Measurements from ENCODE around the gene FADS6. TPM values are rescaled to one million over a fixed set of nuclear protein-coding genes. Genes with fewer than 3 reads are reported as not detected.

The FADS6 gene
- total RNA-seq, 1 experiment from 2014 or later, result not detected

DNA sequence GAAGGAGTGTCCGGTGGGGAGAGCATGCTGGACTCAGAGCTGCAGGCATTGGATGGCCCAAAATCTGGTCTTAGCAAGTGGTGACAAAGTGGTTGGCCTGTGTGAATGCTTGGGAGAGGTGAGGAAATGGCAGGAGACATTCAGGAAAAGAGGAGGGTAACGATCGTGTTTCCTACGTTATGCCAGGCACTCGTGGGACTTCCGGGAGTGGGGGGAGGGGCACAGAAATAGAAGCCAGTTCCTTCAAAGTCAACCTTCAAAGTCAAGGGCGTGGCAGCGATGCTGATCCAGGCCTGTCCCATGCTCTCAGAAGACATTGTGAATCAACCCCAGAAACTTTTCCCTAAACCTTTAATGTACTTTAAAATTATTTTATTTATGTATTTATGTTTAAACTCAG lies 46.1 kb upstream of the FADS6 start:
- Histone ChIP-seq H3F3A (ENCODE audit: low read length, unreplicated experiment) (no peaks in the 10 kb centered on the region), H3K27me3 (ENCODE audit: low read length) (peaks cover 31% of the 10 kb centered on the region), H3K4me3 (ENCODE audit: low read length) (no peak overlapping the region), H3K9ac (ENCODE audit: low read length) (no peak overlapping the region), H3K36me3 (ENCODE audit: low read depth, low read length) (no peaks in the 10 kb centered on the region), H3K9me3 (ENCODE audit: low read length) (no peaks in the 10 kb centered on the region), H3K27ac (ENCODE audit: low read length) (no peak overlapping the region), H3K4me1 (ENCODE audit: insufficient read depth, low read length) (peaks cover 17% of the 10 kb centered on the region), H3K9me2 (replicated peaks; ENCODE audit: low read length) (no peaks in the 10 kb centered on the region), H2AFZ (ENCODE audit: low read length) (no peak overlapping the region), H4K20me1 (ENCODE audit: low read length) (no peaks in the 10 kb centered on the region), H3K79me2 (ENCODE audit: low read length) (no peaks in the 10 kb centered on the region), H3K4me2 (ENCODE audit: low read length) (no peak overlapping the region)
- ATAC-seq (no peak), DNase-seq (no peak)
- CTCF ChIA-PET, result no interaction called here
- no TSS peak for BruUV-seq (replicated peaks)
- intact Hi-C loops (cut with micrococcal nuclease), result no loop called here
- POLR2A ChIA-PET (ENCODE audit: unreplicated experiment), result no interaction called here
- no peak for TF ChIP-seq CTCF (conservative IDR thresholded peaks at IDR 0.05; ENCODE audit: low read depth, low read length)
- no peak for TF ChIP-seq EZH2 (IDR thresholded peaks at IDR 0.05; ENCODE audit: low read length, unreplicated experiment)
- no peak for TF ChIP-seq EZH2phosphoT487 (IDR thresholded peaks at IDR 0.05; ENCODE audit: borderline replicate concordance, low read length)

GRCh38 chr17:74938194-74938950 lies 44.9 kb upstream of the FADS6 start:
- no peaks in the 10 kb centered on the region for H4K20me1 ChIP-seq (ENCODE audit: low read length)
- TF ChIP-seq CTCF (conservative IDR thresholded peaks at IDR 0.05; ENCODE audit: low read depth, low read length) (no peak), EZH2phosphoT487 (IDR thresholded peaks at IDR 0.05; ENCODE audit: borderline replicate concordance, low read length) (no peak), EZH2 (IDR thresholded peaks at IDR 0.05; ENCODE audit: low read length, unreplicated experiment) (no peak)
- H3K9me3 ChIP-seq (ENCODE audit: low read length), result no peaks in the 10 kb centered on the region
- no peak overlapping the region for H2AFZ ChIP-seq (ENCODE audit: low read length)
- H3K4me3 ChIP-seq (ENCODE audit: low read length), result no peak overlapping the region
- ChIA-PET POLR2A (ENCODE audit: unreplicated experiment) (interaction anchor here (0.6 kb wide), 1 partner anchor 72 kb away, joined by 3 read pairs; no protein-coding TSS in a partner anchor), CTCF (interaction anchor here (0.6 kb wide), 1 partner anchor 65 kb away, joined by 3 read pairs; no protein-coding TSS in a partner anchor)
- no peaks in the 10 kb centered on the region for H3K9me2 ChIP-seq (replicated peaks; ENCODE audit: low read length)
- H3K79me2 ChIP-seq (ENCODE audit: low read length), result no peaks in the 10 kb centered on the region
- ATAC-seq (no peak), DNase-seq (no peak)
- no peak overlapping the region for H3K27ac ChIP-seq (ENCODE audit: low read length)
- H3K27me3 ChIP-seq (ENCODE audit: low read length), result peaks cover 34% of the 10 kb centered on the region
- H3K36me3 ChIP-seq (ENCODE audit: low read depth, low read length), result no peaks in the 10 kb centered on the region
- H3F3A ChIP-seq (ENCODE audit: low read length, unreplicated experiment), result no peaks in the 10 kb centered on the region
- intact Hi-C loops (cut with micrococcal nuclease), result no loop called here
- no peak overlapping the region for H3K9ac ChIP-seq (ENCODE audit: low read length)
- H3K4me1 ChIP-seq (ENCODE audit: insufficient read depth, low read length), result peaks cover 6% of the 10 kb centered on the region
- H3K4me2 ChIP-seq (ENCODE audit: low read length), result no peak overlapping the region
- no TSS peak for BruUV-seq (replicated peaks)

Measured in PC-3 (cell line).